RWPE2 (cell line): ENCODE measurements around the gene NKAP.

Experiments used
- ATAC-seq: fragments of 200-7000 bp; cut with Tn5 transposase; 3 replicates; pipeline ENCODE4 v1.9.1; 2021; ENCODE audit warnings: low read depth
- DNase-seq: peaks from one replicate; pipeline ENCODE4 v3.0.0-alpha.2; 2020; ENCODE audit warnings: low spot score
- H3K27ac ChIP-seq: fragments of 450-650 bp; 2 replicates; pipeline ENCODE4 v1.5.1; 2017; ENCODE audit warnings: mild to moderate bottlenecking; ENCODE audit not compliant: poor library complexity, severe bottlenecking
- H3K27me3 ChIP-seq: fragments of 250-450 bp; sonication (Bioruptor Pico); 2 replicates; pipeline ENCODE4 v1.5.1; 2021; ENCODE audit warnings: mild to moderate bottlenecking, moderate library complexity; ENCODE audit not compliant: insufficient read depth, poor library complexity, severe bottlenecking
- H3K36me3 ChIP-seq: fragments of 250-450 bp; sonication (Bioruptor Pico); 2 replicates; pipeline ENCODE4 v1.5.1; 2020; ENCODE audit warnings: low read depth, mild to moderate bottlenecking, moderate library complexity
- H3K4me1 ChIP-seq: fragments of 250-450 bp; sonication (Bioruptor Pico); 2 replicates; pipeline ENCODE4 v1.5.1; 2021; ENCODE audit warnings: mild to moderate bottlenecking, moderate library complexity; ENCODE audit not compliant: insufficient read depth, poor library complexity, severe bottlenecking
- H3K4me3 ChIP-seq: fragments of 250-450 bp; sonication (Bioruptor Pico); 2 replicates; pipeline ENCODE4 v1.5.1; 2021; ENCODE audit warnings: mild to moderate bottlenecking, moderate library complexity; ENCODE audit not compliant: severe bottlenecking
- H3K9me3 ChIP-seq: fragments of 250-450 bp; sonication (Bioruptor Pico); 2 replicates; pipeline ENCODE4 v1.5.1; 2021; ENCODE audit warnings: mild to moderate bottlenecking, moderate library complexity; ENCODE audit not compliant: severe bottlenecking
- TF ChIP-seq, protein P1 (sequence below): fragments of 450-650 bp; IDR thresholded peaks from one replicate; pipeline ENCODE4 v1.5.1; 2017; ENCODE audit warnings: mild to moderate bottlenecking, moderate library complexity; ENCODE audit not compliant: poor library complexity, severe bottlenecking

The NKAP gene

DNA sequence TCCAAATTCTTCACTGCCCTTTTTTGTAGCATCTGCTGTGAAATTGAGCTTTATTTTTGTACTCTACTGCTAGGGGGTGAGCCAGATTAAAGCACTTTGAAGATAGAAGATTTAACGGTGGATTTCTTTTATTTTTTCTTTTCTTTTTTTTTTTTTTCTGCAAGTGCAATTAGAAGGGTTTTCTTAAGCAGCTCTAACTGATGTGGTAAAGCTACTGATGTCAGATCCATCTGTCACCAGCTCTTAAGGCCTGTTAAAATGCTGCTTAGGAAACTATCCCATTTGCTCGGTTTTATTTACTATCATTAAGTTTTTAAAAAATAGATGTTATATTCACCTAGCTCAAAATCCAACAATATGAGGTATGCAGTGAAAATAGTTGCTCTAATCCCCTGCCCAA lies 64.8 kb downstream of the NKAP start:
- Histone ChIP-seq H3K27me3 (no peaks in the 10 kb centered on the region), H3K4me3 (no peak overlapping the region), H3K27ac (no peak overlapping the region), H3K4me1 (no peaks in the 10 kb centered on the region), H3K36me3 (peaks cover 12% of the 10 kb centered on the region), H3K9me3 (no peaks in the 10 kb centered on the region)
- ATAC-seq (no peak), DNase-seq (no peak)
- TF ChIP-seq, protein P1, sequence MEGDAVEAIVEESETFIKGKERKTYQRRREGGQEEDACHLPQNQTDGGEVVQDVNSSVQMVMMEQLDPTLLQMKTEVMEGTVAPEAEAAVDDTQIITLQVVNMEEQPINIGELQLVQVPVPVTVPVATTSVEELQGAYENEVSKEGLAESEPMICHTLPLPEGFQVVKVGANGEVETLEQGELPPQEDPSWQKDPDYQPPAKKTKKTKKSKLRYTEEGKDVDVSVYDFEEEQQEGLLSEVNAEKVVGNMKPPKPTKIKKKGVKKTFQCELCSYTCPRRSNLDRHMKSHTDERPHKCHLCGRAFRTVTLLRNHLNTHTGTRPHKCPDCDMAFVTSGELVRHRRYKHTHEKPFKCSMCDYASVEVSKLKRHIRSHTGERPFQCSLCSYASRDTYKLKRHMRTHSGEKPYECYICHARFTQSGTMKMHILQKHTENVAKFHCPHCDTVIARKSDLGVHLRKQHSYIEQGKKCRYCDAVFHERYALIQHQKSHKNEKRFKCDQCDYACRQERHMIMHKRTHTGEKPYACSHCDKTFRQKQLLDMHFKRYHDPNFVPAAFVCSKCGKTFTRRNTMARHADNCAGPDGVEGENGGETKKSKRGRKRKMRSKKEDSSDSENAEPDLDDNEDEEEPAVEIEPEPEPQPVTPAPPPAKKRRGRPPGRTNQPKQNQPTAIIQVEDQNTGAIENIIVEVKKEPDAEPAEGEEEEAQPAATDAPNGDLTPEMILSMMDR, result no peak

DNA sequence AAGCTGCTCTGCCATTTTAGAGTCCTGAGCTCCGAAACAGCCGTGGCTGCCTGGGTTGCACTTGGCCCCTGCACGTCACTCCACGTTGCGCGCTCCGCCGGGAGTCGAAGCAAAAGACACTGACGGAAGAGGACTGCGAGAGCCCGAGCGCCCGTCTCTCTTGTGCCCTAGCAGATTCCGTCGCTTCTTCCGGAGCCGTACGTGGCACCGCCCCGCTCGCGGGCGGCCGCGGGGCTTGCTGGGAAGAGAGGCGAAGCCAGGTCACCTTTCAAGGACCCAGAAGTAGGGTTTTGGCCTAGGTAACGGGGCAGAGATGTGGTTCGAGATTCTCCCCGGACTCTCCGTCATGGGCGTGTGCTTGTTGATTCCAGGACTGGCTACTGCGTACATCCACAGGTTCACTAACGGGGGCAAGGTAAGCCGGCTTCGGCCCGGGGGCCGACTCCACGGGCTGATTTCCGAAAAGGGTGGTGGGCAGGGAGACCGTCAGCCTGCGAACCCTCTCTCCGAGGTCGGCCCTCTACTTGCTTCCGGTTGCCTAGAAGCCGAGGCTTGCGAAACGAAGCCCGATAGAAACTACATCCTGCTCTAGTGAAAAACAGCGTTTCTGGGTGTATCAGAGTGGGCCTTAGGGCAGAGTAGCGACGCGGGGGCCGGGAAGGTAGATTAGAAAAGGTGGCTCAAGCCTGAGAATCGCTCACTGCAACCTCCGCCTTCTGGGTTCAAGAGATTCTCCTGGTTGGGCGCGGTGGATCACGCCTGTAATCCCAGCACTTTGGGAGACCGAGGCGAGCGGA lies 71.8 kb downstream of the NKAP start, which contains the start of the genes NDUFA1 and RNF113A:
NDUFA1 (plus strand) TSS at position 234 of the 797 bp plus-strand sequence; CDS start at position 314, 80 bp downstream.
RNF113A (minus strand) TSS at position 135 of the 797 bp plus-strand sequence; CDS start at position 15, 120 bp downstream.
- peak; percentile 95 for ATAC-seq
- Histone ChIP-seq H3K4me3 (peak within 1 kb of the TSS; percentile 86), H3K36me3 (peaks cover 15% of the 10 kb centered on the region), H3K9me3 (no peaks in the 10 kb centered on the region), H3K4me1 (no peaks in the 10 kb centered on the region), H3K27ac (peak within 1 kb of the TSS; percentile 82), H3K27me3 (no peaks in the 10 kb centered on the region)
- DNase-seq, result peak; percentile 58
- TF ChIP-seq, protein P1, result no peak

DNA sequence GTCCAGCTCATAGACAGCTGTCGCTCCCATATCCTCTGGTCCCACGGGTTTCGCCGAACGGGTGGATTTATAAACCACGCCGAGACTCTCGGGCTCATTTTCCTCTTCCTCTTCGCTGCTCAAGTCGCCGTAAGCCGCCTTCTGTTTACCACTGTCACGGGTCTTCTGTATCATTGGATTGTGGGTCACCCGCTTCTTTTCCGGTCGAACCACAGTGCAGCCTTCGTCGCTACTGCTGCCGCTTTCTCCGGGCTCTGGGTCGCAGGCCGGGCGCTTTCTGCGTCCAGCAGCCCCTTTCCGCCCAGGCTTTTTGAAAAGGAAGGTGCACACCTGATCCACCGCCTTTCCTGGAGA lies 72.3 kb downstream of the NKAP start:
- TF ChIP-seq, protein P1, result no peak
- Histone ChIP-seq H3K9me3 (no peaks in the 10 kb centered on the region), H3K4me3 (peak overlapping the region; percentile 86), H3K27me3 (no peaks in the 10 kb centered on the region), H3K36me3 (peaks cover 10% of the 10 kb centered on the region), H3K27ac (peak overlapping the region; percentile 82), H3K4me1 (no peaks in the 10 kb centered on the region)
- ATAC-seq (peak; percentile 15; the same call in 2 of the 3 replicates), DNase-seq (no peak)
